Measurements from ENCODE around the gene JADE1.

- TF ChIP-seq, protein P1, sequence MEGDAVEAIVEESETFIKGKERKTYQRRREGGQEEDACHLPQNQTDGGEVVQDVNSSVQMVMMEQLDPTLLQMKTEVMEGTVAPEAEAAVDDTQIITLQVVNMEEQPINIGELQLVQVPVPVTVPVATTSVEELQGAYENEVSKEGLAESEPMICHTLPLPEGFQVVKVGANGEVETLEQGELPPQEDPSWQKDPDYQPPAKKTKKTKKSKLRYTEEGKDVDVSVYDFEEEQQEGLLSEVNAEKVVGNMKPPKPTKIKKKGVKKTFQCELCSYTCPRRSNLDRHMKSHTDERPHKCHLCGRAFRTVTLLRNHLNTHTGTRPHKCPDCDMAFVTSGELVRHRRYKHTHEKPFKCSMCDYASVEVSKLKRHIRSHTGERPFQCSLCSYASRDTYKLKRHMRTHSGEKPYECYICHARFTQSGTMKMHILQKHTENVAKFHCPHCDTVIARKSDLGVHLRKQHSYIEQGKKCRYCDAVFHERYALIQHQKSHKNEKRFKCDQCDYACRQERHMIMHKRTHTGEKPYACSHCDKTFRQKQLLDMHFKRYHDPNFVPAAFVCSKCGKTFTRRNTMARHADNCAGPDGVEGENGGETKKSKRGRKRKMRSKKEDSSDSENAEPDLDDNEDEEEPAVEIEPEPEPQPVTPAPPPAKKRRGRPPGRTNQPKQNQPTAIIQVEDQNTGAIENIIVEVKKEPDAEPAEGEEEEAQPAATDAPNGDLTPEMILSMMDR (IDR thresholded peaks at IDR 0.05): no peak
- no peak for TF ChIP-seq POLR2A (IDR thresholded peaks at IDR 0.05)
- TF ChIP-seq POLR2AphosphoS5 (IDR thresholded peaks at IDR 0.05): no peak
These were observed 21.8 kb upstream of the JADE1 start for GRCh38 chr4:128787509-128788311.
